ENCODE measurements around the gene TNFAIP1. TPM values are rescaled to one million over a fixed set of nuclear protein-coding genes. Genes with fewer than 3 reads are reported as not detected.
"Not testable (repeated sequence)": the region's sequence is repeated elsewhere in the genome, so short reads cannot be mapped to it uniquely, and the experiment has no call there.

Gene TNFAIP1
- total RNA-seq, 1 experiment from 2014 or later = 27.7 TPM

DNA sequence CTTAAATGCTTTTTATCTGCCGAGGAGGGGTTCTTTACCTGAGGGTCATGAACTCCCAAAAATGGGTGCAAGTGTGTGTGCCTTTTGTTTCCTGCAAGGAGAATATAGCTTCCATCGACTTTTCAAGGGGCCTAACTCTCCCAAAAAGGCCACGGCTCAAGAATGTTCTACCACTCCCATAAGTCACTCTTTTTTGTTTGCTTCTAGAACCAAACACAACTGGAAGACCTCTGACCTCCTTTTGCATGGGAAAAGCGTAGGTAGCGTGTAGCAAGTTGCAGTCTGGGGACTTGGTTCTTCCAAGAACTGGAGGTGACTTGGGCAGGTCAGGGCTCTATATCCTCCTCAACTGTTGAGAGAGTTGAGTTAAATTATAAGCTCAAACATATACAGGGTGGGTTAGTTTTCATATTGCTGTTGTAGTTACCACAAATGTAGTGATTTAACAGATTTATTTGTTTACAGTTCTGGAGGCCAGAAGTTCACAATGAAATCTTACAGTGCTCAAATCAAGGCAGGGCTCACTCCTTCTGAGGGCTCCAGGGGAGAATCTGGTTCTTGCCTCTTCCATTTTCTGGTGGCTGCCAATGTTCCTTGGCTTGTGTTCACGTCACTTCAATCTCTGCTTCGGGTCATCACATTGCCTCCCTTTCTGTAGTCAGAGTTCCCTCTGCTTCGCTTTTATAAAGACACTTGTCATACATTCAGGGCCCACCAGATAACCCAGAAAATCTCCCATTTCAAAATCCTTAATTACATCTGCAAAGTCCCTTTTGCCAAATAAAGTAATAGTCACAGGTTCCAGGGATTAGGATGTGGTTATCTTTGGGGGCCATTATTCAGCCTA is 15.1 kb upstream of the TNFAIP1 start:
- DNase-seq (ENCODE audit: low spot score) = no peak
- in situ Hi-C loops (cut with HindIII; ENCODE audit: low sequenced_read_pairs) = no loop called here

DNA sequence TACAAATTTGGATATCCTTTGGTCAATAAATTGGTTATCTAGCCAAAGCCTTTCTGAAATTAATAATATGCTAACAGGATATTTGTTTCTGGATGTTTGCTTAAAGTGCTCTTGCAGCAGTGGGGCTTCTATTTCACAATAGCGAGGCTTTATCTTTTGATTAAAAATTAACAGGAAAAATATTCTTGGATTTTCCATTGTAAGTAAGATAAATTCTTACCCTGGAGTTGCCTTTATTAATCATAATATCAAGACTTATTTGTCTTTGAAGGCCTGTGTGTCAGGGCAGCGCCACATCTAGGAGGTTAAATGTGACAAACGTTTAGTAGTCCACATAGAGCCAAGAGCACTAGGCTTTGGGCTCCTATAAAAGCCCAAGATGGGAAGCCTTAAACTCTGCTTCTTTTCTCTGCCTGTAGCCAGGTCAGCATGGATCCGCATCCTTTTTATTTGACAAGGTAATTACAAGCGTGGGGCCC is 11.3 kb upstream of the TNFAIP1 start:
- in situ Hi-C loops (cut with HindIII; ENCODE audit: low sequenced_read_pairs) = no loop called here
- DNase-seq (ENCODE audit: low spot score) = no peak

DNA sequence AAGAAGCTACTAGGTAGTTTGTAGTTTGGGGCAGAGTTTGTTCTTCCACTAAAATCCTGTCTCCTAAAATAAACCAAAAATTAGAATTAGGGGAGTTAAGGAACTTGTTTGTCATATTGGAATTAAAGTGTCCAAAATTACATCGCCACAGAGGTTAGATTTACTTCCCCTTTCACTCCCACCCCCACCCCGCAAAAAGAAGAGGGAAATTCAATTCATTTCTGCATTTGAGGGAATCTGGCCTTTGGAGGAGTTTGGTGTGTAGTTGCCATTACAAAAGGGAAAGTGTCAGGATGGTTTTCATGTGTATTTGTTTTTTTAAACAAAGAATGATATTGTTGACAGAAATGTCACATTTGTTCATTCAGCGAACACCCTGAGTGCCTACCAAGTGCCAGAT is 10.8 kb upstream of the TNFAIP1 start:
- DNase-seq (ENCODE audit: low spot score) = no peak
- in situ Hi-C loops (cut with HindIII; ENCODE audit: low sequenced_read_pairs) = no loop called here

DNA sequence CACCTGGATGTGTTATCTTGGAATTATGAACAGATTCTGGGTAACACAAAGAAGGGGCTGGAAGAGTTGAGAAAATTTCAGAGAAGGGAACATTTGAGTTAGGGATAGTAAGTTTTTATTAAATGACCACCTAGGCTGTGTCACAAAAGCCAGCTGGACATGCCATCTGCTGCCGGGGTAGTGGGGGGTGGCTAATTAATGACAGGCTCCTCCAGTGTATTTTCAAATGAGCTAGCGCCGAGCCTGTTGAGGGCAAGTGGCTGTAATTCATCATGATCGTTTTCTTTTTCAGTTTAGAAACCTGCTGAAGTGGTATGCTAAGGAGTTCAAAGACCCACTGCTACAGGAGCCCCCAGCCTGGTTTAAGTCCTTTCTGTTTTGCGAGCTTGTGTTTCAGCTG is 10.3 kb upstream of the TNFAIP1 start:
- DNase-seq (ENCODE audit: low spot score) = peak; percentile 73
- in situ Hi-C loops (cut with HindIII; ENCODE audit: low sequenced_read_pairs) = no loop called here

DNA sequence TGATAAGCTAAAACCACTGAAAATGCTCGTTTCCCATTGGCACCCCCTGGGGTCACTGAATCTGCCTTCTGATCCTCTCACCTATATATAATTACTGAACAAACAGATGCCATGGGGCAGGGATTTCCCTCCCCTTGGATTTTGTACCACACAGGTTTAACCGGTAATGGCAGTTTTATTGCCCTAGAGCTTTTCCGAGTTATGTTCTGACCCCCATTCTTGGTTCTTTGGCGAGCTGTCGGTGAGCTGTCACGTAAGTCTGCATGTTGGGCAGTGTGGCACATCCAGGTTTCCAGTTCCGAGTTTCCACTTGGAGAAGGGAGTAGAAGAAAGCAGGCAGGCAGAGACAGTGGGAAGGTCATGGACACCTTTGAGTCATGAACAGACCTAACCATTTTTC is 9.4 kb upstream of the TNFAIP1 start:
- in situ Hi-C loops (cut with HindIII; ENCODE audit: low sequenced_read_pairs) = no loop called here
- DNase-seq (ENCODE audit: low spot score) = no peak

DNA sequence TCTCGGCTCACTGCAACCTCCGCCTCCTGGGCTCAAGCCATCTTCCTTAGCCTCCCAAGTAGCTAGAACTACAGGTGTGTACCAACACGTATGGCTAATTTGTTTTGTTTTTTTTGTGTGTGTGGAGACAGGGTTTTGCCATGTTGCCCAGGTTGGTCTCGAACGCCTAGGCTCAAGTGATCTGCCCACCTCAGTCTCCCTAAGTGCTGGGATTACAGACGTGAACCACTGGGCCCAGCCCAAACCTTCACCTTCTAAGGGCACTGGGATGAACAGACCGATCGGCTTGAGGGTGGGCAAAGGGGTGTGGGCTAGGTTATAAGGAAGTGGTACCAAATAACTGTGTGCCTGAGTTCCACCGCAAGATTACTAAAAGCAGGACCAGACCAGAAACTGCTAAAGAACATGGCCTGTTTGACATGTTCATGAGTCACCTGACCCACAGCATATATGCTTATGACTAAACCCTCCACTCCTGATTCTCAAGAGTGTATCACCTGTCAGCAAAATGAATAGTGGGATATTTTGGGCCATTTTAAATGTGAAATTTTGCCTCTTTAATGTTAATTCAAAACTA is 8.4 kb upstream of the TNFAIP1 start:
- in situ Hi-C loops (cut with HindIII; ENCODE audit: low sequenced_read_pairs) = no loop called here
- no peak for DNase-seq (ENCODE audit: low spot score)

DNA sequence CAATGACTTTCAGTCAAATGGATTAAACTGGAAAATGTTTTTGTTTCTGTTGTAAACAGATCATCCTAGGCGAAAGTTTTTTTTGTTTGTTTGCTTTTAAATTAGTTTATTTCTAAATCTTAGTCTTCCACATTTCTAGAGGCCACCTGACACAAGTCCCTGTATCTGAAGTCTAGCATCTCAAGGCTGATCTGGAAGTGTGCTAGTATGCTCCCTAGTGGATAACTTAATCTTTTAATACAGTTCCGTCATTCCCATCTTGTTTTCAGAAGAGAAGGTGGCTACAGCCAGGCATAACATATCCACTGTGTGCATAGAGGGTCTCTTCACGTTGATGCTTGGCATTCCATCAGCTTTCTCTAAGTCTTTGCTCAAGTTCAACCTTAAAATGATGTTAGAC is 7.9 kb upstream of the TNFAIP1 start:
- DNase-seq (ENCODE audit: low spot score) = no peak
- in situ Hi-C loops (cut with HindIII; ENCODE audit: low sequenced_read_pairs) = no loop called here

DNA sequence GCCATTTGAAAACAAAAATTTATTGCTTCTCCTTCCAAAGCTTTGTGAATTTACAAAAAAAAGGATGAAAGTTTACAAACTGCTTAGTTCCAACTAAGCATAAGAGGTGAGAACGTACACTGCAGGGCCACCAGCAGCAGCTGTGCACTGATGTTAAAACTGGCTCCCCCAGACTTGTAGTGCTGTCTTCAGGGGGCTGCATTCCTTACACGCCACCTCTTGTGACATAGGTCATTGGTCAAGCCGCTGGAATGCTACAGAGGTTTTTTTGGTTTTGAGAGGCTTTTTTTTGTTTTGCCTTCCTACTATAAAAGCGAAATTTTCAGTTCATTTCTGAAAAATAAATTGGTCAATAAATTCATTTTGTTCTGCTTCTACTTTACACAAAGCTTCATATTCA is 7.2 kb upstream of the TNFAIP1 start:
- DNase-seq (ENCODE audit: low spot score) = no peak

DNA sequence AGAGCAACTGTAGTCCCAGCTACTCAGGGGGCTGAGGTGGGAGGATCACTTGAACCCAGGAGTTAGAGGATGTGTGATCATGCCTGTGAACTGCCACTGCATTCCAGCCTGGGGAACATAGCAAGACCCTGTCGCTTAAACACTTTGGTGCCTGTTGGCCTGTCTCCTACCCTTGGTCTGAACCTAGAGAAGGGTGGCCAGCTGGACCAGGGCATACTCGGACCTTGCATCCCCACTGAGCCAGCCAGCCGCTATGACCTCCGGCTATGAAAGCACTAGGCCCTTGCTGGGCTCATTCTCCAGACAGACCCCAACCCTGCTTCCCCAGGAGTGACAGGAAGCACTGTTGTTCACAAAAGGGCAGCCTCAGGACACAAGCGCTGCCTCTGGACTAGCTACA is 4.9 kb upstream of the TNFAIP1 start:
- no peak for DNase-seq (ENCODE audit: low spot score)
- in situ Hi-C loops (cut with HindIII; ENCODE audit: low sequenced_read_pairs) = no loop called here

More for the DNA sequence above, 7.2 kb upstream of the TNFAIP1 start:
- in situ Hi-C loops (cut with HindIII; ENCODE audit: low sequenced_read_pairs) = no loop called here

DNA sequence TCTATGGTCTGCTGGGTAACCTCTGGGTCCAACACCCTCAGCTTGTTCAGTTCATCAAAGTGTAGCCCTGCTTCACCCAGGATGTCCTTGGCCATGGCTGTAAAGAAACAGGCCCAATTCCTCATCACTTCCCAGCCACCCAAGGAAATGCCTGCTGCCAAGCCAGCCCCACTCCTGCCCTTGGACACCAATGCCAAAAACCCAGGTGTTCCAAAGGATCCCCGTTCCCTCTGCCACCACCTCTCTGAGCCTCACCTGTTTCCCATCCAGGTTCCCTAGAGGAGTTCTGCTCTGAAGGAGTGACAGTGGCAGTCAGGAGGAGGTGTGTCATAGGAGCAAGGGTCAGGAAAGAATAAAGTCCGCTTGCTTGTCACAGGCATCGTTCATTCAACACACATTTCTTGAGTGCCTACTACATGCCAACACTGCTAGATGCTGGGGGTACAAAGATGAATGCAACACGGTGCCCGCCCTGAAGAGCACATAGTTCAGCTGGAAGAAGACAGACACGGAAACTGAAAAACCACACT is 3.6 kb upstream of the TNFAIP1 start:
- no peak for DNase-seq (ENCODE audit: low spot score)
- in situ Hi-C loops (cut with HindIII; ENCODE audit: low sequenced_read_pairs) = no loop called here

DNA sequence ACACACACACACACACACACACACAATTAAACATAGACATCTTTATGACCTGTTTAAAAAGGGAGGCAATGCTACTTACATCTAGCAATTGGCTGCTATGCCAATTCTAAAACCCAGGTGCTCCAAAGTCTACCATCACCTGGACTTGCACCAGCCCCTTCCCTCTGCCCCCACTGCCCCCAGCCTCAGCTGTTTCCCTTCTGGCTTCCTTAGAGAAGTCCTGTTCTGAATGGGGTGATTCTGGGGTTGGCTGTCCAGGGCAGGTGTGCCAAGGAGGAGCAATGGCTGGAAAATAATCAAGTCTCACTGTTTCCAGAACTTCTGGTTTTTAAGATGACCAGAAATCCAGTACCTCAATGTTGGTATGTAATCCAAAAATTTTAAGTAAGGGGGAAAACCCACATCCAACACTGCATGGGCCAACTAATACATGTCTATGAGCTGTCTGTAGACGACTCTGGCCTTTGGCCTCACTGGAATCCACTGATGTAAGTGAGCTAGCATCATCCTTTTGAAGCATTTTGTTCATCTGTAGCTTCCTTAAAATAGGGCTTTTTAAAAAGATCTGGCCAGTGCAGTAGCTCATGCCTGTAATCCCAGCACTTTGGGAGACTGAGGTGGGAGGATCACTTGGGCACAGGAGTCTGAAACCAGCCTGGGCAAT is 2.3 kb upstream of the TNFAIP1 start:
- no peak for DNase-seq (ENCODE audit: low spot score)
- in situ Hi-C loops (cut with HindIII; ENCODE audit: low sequenced_read_pairs) = no loop called here

DNA sequence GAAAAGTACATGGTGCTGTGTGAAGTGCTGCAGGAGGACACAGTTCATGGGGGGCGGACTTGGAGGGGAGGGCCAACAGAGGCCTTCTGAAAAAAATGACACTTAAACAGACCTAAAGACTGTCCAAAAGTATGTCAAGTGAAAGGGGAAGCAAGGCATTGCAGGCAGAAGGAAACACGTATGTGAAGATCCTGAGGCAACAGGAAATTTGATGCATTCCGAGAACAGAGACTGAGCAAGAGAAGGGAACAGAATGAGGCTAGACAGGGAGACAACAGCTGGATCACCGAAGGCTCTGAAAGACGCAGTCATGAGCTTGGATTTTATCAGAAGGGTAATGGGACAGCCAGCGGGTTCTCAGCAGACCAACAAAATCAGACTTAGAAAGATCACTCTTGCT is 1.4 kb upstream of the TNFAIP1 start:
- no peak for DNase-seq (ENCODE audit: low spot score)
- in situ Hi-C loops (cut with HindIII; ENCODE audit: low sequenced_read_pairs) = no loop called here

DNA sequence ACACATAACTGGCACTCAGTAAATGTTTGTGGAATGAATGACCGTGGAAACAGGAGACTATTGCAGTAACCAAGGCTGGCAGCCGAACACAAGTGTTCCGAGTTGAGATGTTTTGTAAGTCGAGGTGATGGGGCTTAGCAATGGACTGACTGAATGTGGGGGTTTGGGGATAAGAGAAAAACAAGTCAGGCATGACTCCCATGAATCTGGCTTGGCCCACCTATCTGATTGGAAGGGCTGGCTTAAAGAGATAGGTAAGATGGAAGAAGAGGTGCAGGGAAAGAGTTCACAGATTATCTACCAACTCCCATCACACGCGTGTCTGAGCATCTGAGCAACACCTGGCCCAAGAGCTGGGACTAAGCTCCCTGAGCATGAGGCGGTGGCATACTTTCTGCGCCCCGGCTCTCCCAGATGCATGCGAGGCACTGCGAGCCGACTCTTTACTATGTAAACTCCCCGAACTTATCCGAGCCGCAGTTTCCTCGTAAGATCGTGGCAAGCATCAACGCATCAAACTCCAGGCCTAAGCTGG is 828 bp upstream of the TNFAIP1 start:
- in situ Hi-C loops (cut with HindIII; ENCODE audit: low sequenced_read_pairs) = no loop called here
- DNase-seq (ENCODE audit: low spot score) = no peak

DNA sequence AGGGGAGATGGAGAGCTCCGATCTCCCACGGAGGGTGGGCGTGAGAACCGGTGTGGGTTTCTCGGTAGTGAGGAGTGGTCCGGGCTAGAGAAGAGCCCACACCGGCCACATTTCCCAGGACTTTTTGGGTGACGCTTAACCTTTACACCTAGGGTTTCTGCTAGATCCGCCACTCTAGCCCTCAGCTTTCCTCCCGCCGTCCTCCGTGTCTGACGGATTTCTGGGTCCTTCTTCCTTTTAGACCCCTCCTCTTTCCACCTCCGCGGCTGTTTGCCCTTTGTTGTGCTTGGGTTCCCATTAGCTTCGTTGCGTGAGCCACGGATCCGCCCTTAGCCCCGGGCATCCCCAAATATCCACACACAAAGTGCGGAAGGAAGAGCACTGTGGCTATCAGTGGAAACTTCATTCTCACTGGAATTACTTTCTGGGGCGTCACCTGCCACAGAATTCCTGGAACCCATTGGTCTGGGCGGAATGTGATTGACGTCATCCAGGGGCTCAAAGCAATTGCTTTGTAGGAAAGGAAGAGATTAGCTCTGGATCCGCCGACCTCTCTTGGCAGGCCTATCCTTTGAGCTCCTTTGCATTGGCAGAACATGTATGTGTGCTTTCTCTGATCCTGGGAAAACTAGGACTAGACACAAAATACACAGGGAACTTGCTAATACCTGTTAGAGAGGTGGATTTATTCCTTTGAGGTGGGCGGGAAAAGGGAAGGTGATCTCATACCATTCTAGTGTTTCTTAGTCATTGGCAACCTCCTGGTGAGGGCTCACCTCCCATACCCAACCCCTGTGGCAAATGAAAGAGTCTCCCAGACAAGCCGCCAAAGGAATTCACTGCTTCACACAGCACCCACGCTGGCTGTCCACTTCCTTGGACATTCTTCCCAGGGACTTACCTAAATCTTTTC is 654 bp downstream of the TNFAIP1 start:
- in situ Hi-C loops (cut with HindIII; ENCODE audit: low sequenced_read_pairs) = no loop called here

DNA sequence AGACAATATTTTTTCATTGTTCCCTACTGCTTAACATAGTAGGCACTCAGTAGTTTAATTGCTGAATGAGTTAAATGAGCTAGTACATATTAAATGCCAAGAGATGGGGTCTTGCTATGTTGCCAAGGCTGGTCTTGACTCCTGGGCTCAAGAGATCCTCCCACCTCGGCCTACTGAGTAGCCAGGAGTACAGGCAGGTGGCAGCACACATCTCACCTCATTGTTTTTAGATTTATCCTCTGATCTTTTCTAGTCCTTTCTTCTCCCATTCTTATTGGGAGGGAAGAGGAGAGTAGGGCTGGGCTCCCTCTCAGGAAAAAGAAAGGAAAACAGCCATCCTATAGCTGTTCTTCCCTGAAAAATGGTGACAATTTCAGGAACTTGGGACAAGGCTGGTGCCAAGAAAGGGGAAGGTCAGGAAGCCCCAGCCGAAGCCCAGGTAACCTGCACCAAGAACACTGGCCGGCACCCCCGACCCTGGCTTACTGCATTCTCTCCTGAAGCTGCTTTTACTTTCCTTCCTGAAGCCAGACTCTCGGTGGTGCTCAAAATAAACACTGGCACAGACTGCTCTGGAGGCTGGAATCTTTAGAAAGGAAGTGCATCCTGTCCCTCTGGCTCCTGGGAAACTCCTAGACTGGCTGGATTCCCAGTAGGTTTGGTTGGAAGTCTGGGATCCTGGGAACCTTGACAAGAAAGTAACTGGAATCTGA is 2.7 kb downstream of the TNFAIP1 start:
- in situ Hi-C loops (cut with HindIII; ENCODE audit: low sequenced_read_pairs) = no loop called here
- DNase-seq (ENCODE audit: low spot score) = no peak

More for the DNA sequence above, 654 bp downstream of the TNFAIP1 start:
- DNase-seq (ENCODE audit: low spot score) = peak; percentile 60

DNA sequence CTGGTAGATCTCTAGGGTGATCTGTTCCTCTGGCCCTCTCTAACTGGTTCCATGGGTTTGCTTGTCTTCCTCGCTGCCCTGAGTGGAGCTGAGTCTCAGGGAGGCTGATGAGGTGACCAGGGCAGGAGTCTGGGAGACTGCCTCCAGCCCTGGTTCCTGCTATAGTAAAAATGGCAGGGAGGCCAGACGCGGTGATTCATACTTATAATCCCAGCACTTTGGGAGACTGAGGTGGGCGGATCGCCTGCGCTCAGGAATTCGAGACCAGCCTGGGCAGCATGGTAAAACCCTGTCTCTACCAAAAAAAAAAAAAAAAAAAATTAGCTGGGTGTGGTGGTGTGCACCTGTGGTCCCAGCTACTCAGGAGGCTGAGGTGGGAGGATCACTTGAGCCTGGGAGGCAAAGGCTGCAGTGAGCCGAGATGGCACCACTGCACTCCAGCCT is 3.2 kb downstream of the TNFAIP1 start:
- DNase-seq (ENCODE audit: low spot score); in situ Hi-C loops (cut with HindIII; ENCODE audit: low sequenced_read_pairs): not testable (repeated sequence)

DNA sequence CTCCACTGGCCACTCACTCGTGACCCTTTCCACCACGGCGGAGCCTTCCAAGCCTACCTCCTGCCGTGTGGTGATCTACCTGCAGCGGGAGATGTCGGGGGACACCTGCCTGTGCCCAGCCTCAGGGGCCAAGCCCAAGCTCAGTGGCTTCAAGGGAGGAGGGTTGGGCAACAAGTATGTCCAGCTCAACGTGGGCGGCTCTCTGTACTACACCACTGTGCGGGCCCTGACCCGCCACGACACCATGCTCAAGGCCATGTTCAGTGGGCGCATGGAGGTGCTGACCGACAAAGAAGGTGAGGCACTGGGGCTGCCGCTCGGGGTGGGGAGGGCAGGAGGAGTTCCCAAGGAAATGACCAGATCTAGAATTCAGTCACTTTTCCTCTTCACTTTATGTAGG is 3.9 kb downstream of the TNFAIP1 start:
- in situ Hi-C loops (cut with HindIII; ENCODE audit: low sequenced_read_pairs) = no loop called here
- no peak for DNase-seq (ENCODE audit: low spot score)

DNA sequence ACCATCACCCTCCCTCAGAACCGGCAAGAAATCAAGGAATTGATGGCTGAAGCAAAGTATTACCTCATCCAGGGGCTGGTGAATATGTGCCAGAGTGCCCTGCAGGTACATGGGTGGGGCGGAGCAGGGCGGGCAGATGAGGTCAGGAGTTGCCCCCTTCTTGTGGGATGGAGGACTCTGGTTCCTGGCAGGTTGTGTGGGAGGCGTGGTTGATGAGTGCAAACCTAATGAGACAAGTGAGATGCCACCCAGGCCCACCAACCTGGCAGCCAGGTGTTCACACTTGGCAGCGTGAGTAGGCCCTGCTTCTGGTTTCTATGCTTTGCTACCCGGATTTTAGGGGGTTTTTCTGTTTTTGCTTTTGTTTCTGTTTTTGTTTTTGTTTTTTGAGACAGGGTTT is 4.8 kb downstream of the TNFAIP1 start:
- in situ Hi-C loops (cut with HindIII; ENCODE audit: low sequenced_read_pairs) = no loop called here

More for the DNA sequence above, 4.8 kb downstream of the TNFAIP1 start:
- no peak for DNase-seq (ENCODE audit: low spot score)

All from G401 (cell line).